Endodermal cell (in vitro differentiated cells): Measurements from ENCODE around the gene KIFC3. TPM values are rescaled to one million over a fixed set of nuclear protein-coding genes. Genes with fewer than 3 reads are reported as not detected.

Experiments
- DNase-seq: peaks from one replicate; pipeline ENCODE4 v3.0.0-alpha.2; 2017
- H3K27ac ChIP-seq: 2 replicates; pipeline ENCODE4 v1.5.1; 2013; ENCODE audit warnings: mild to moderate bottlenecking, low read depth, low read length, moderate library complexity
- H3K27me3 ChIP-seq: 2 replicates; pipeline ENCODE4 v1.6.1; 2013; ENCODE audit warnings: mild to moderate bottlenecking, low read length, moderate library complexity; ENCODE audit not compliant: insufficient read depth, control insufficient read depth, poor library complexity, severe bottlenecking
- H3K36me3 ChIP-seq: 2 replicates; pipeline ENCODE4 v1.7.0; 2013; ENCODE audit warnings: mild to moderate bottlenecking, low read length, moderate library complexity; ENCODE audit not compliant: control insufficient read depth, insufficient read depth
- H3K4me1 ChIP-seq: one replicate; pipeline ENCODE4 v1.7.0; 2013; ENCODE audit warnings: low read length; ENCODE audit not compliant: control insufficient read depth, insufficient read depth
- H3K4me3 ChIP-seq: 2 replicates; pipeline ENCODE4 v1.5.1; 2013; ENCODE audit warnings: mild to moderate bottlenecking, low read length, moderate library complexity
- H3K9ac ChIP-seq: 2 replicates; pipeline ENCODE4 v1.6.1; 2013; ENCODE audit warnings: mild to moderate bottlenecking, low read length, moderate library complexity; ENCODE audit not compliant: poor library complexity, severe bottlenecking; ENCODE audit errors: extremely low read depth
- H3K9me3 ChIP-seq: 2 replicates; pipeline ENCODE4 v1.6.1; 2013; ENCODE audit warnings: mild to moderate bottlenecking, low read length, moderate library complexity; ENCODE audit not compliant: control insufficient read depth
- H3K27ac Mint-ChIP-seq: 2 replicates; pipeline ENCODE4 v1.8.0; 2020; ENCODE audit warnings: mixed read lengths
- H3K27me3 Mint-ChIP-seq: 2 replicates; pipeline ENCODE4 v1.8.0; 2021; ENCODE audit warnings: mild to moderate bottlenecking, mixed read lengths; ENCODE audit not compliant: insufficient read depth
- H3K36me3 Mint-ChIP-seq: 2 replicates; pipeline ENCODE4 v1.8.0; 2020; ENCODE audit warnings: low read depth, mixed read lengths
- H3K4me1 Mint-ChIP-seq: 2 replicates; pipeline ENCODE4 v1.8.0; 2020; ENCODE audit warnings: mixed read lengths
- H3K4me3 Mint-ChIP-seq: 2 replicates; pipeline ENCODE4 v1.8.0; 2020; ENCODE audit warnings: mild to moderate bottlenecking, moderate library complexity, mixed read lengths
- H3K9me3 Mint-ChIP-seq: 2 replicates; pipeline ENCODE4 v1.8.0; 2020; ENCODE audit warnings: mild to moderate bottlenecking, mixed read lengths
- WGBS, 2 experiments: methylation state at CpG; one replicate each; pipeline versions ENCODE4 v1.1.5 to v1.1.7; 2013; ENCODE audit warnings: missing lambda C conversion rate in 2 of 2, mixed read lengths in 1 of 2; ENCODE audit not compliant: insufficient coverage in 1 of 2, insufficient read length in 1 of 2; 5-methylcytosine and 5-hydroxymethylcytosine counted together
- total RNA-seq, 2 donors: library from RNA; stranded (reverse); fragmentation: NEBNext Ultra II Directional in 1 of 2; extraction: Animal tissue kit (Norgen Biotek cat#: 25700) in 1 of 2; gene quantifications; 2 replicates in 1 of 2; 3 replicates in 1 of 2; pipeline ENCODE4 v1.2.1, GENCODE V29; 2021
- TF ChIP-seq, protein P1 (sequence below): fragments of 200-600 bp; sonication (generic); conservative IDR thresholded peaks from 2 replicates; pipeline ENCODE4 v1.5.0; 2021; ENCODE audit warnings: antibody characterized with exemption, mild to moderate bottlenecking

KIFC3 gene
- total RNA-seq, 2 donors from 2014 or later = 39.2 to 39.3 TPM

DNA sequence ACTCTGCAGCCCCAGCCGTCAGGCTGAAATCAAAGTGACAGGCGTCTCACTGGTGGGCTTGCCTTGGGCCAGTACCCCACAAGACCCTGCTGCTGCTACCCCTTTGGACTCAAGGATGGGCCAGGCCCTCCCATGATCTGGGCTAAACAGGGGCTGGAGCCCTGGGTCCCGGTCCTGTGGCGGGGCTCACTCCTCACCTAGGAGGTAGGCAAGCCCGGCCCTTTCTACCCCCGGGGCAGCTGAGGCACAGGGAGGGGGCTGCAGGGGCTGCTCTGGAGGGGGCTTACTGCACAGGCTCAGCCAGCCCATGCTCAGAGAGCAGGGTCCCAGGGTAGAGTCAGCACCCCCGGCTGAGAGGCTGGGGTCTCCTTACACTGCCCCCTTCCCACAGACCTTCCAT, 43.2 kb downstream of the KIFC3 start:
- H3K27me3 ChIP-seq = no peaks in the 10 kb centered on the region
- no peaks in the 10 kb centered on the region for H3K9me3 ChIP-seq
- peaks cover 19% of the 10 kb centered on the region for H3K36me3 ChIP-seq
- H3K36me3 Mint-ChIP-seq = peaks cover 32% of the 10 kb centered on the region
- H3K4me3 ChIP-seq = no peak overlapping the region
- 76 to 94% methylated on average over 2 to 6 of the region's 7 CpGs for WGBS, 2 experiments
- no peak overlapping the region for H3K9ac ChIP-seq
- TF ChIP-seq, protein P1, sequence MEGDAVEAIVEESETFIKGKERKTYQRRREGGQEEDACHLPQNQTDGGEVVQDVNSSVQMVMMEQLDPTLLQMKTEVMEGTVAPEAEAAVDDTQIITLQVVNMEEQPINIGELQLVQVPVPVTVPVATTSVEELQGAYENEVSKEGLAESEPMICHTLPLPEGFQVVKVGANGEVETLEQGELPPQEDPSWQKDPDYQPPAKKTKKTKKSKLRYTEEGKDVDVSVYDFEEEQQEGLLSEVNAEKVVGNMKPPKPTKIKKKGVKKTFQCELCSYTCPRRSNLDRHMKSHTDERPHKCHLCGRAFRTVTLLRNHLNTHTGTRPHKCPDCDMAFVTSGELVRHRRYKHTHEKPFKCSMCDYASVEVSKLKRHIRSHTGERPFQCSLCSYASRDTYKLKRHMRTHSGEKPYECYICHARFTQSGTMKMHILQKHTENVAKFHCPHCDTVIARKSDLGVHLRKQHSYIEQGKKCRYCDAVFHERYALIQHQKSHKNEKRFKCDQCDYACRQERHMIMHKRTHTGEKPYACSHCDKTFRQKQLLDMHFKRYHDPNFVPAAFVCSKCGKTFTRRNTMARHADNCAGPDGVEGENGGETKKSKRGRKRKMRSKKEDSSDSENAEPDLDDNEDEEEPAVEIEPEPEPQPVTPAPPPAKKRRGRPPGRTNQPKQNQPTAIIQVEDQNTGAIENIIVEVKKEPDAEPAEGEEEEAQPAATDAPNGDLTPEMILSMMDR = no peak
- no peak overlapping the region for H3K27ac Mint-ChIP-seq
- DNase-seq = no peak
- no peak overlapping the region for H3K4me3 Mint-ChIP-seq
- no peaks in the 10 kb centered on the region for H3K27me3 Mint-ChIP-seq
- no peaks in the 10 kb centered on the region for H3K4me1 ChIP-seq
- no peaks in the 10 kb centered on the region for H3K9me3 Mint-ChIP-seq
- H3K27ac ChIP-seq = no peak overlapping the region
- H3K4me1 Mint-ChIP-seq = peaks cover 2% of the 10 kb centered on the region

DNA sequence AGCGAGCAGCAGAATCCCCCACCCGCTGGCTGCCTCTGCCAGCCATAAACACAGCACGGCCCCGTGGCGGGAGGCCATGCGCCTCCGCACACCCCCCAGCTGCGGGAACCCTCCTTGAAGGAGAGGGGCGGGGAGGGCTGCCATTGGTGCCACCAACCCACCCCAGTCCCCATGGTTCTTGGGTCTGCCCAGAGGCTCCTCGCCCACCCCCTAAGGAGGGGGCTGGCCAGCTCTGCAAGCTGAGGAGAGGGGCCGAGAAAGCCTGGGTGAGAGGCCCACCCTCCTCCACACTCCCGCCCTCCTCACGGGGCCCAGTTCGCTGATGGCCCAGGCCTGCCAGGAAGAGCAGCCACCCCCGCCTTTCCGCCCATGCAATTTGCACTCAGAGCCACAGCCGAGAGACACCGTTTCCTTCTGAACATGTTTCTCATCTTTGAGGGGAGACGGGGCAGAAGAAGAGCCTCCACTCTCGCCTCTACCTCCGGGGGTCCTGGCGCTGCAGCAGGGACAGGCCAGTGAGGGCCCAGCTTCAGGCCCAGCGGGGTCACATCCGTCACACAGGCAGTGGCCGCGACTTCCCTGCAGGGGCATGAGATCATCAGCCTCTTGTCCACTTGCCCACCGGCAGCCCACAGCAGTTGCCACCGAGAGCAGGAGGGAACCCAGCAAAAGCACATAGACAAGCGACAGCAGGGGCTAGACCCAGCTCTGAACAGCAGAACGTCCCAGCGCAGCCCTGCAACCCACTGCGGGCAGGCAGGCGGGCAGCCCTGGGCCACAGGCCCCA, 43.8 kb downstream of the KIFC3 start:
- peak overlapping the region; percentile 49 for H3K27ac ChIP-seq
- H3K4me1 Mint-ChIP-seq = peaks cover 2% of the 10 kb centered on the region
- no peaks in the 10 kb centered on the region for H3K27me3 ChIP-seq
- H3K4me3 ChIP-seq = no peak overlapping the region
- no peak overlapping the region for H3K27ac Mint-ChIP-seq
- TF ChIP-seq, protein P1 = no peak
- no peak overlapping the region for H3K4me3 Mint-ChIP-seq
- DNase-seq = no peak
- H3K4me1 ChIP-seq = no peaks in the 10 kb centered on the region
- H3K9me3 Mint-ChIP-seq = no peaks in the 10 kb centered on the region
- no peaks in the 10 kb centered on the region for H3K27me3 Mint-ChIP-seq
- no peak overlapping the region for H3K9ac ChIP-seq
- H3K36me3 Mint-ChIP-seq = peaks cover 34% of the 10 kb centered on the region
- H3K9me3 ChIP-seq = no peaks in the 10 kb centered on the region
- WGBS, 2 experiments = 91 to 93% methylated on average over 19 to 32 of the region's 33 CpGs
- peaks cover 15% of the 10 kb centered on the region for H3K36me3 ChIP-seq

GRCh38 chr16:57757883-57758282, 44.4 kb downstream of the KIFC3 start:
- no peak overlapping the region for H3K4me3 ChIP-seq
- no peak overlapping the region for H3K4me3 Mint-ChIP-seq
- peaks cover 14% of the 10 kb centered on the region for H3K36me3 ChIP-seq
- H3K36me3 Mint-ChIP-seq = peaks cover 34% of the 10 kb centered on the region
- H3K27ac ChIP-seq = no peak overlapping the region
- no peaks in the 10 kb centered on the region for H3K4me1 ChIP-seq
- no peaks in the 10 kb centered on the region for H3K9me3 ChIP-seq
- no peaks in the 10 kb centered on the region for H3K27me3 ChIP-seq
- TF ChIP-seq, protein P1 = no peak
- no peak for DNase-seq
- H3K9me3 Mint-ChIP-seq = no peaks in the 10 kb centered on the region
- H3K27ac Mint-ChIP-seq = no peak overlapping the region
- WGBS, 2 experiments = 88 to 95% methylated on average over 6 to 7 of the region's 7 CpGs
- no peak overlapping the region for H3K9ac ChIP-seq
- peaks cover 2% of the 10 kb centered on the region for H3K4me1 Mint-ChIP-seq
- no peaks in the 10 kb centered on the region for H3K27me3 Mint-ChIP-seq
